Measurements from ENCODE around the gene PEX16. TPM values are rescaled to one million over a fixed set of nuclear protein-coding genes. Genes with fewer than 3 reads are reported as not detected.
"Not testable (repeated sequence)": the region's sequence is repeated elsewhere in the genome, so short reads cannot be mapped to it uniquely, and the experiment has no call there.

The PEX16 gene
- polyA plus RNA-seq, 5 donors, result 9.2 to 18.1 (median 12.8) TPM

DNA sequence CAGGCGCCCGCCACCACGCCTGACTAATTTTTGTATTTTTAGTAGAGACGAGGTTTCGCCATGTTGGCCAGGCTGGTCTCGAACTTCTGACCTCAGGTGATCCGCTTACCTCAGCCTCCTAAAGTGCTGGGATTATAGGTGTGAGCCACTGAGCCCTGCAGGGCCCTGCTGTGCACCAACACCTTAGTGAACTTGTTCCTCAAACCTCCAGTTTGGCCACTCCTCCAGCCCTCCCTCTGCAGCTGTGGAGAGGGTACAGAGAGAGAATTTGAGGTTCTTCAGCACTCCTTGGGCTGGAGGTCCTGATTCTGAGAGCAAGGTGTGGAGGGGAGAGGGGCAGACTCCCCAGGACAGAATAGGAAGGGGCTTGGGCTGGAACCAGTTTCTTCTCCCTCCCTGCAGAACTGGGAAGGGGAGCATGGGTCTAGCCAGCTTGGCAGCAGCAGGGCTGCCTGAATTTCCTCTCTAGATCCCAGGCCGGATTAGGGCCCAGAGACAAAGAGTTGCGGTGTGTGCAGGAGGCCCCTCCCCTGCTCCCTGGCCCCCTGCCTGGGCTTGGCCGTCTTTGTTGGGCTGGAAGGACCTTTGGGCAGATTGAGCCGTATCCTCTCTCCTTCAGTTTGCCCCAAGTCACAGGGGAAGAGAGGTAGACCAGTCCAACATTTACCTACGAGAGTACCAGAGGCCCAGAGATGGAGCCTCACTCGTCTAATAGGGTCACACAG lies 2.3 kb upstream of the PEX16 start:
- DNase-seq, result no peak

DNA sequence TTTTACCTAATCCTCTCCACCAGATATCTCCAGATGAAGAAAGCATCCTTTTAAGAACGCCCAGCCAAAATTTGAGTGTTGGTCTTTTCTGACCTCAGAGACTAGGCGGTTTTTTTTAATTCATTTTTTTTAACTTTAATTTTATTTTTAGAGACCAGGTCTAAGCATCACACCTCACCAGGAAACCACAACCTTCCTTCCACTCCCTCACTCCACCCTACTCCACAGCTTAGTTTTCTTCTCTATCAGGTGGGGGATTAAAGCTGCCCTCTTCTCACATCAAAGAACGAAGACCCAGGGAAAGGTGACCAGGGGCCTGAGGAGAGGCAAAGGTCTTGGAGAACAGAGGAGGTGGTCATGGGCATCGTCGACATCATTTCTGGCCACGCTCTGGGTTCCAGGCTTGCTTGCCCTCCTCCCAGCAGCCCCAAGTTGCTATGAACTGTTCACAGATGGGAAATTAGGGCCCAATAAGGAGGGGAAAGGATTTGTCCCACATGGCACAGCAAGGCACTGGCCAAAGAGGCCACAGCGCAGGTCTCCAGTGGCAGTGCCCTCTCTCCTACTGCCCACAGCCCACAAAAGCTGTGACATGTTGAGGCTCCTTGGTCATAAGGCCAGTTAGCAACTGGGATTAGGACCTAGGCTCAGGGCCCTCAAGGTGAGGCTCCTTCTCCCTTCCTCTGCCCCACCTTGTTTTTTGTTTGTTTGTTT lies 1.4 kb upstream of the PEX16 start:
- no peak for DNase-seq

DNA sequence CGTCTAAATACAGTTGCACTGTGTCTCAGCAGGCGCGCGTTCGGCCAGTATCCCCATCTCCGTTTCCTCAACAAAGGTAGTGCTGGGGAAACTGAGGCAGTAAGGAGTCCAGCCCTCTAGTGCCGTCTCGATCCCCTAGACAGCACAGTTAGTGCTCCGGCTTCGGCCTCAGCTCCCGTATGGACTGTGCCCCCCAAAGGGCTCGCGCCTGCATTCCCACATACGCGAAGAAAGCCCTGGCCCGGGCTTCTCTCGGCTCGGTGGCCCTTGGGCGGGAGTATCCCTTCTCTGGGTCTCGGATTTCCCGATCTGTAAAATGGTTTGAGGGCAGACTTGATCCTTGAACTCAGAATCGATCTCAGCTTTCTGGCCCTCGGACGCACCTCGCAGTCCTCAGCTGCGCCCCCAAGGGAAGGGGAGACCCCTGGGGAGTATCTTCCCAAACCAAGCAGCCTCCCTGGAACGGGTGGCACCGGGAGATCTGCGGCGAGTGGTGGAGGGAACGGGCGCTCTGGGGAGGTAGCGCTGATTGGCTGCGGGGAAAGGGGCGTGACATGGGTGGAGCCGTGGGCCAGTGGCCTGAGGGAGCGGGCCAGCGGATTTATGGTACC lies 759 bp upstream of the PEX16 start:
- DNase-seq, result peak in 1 of 2 donors; percentile 28

GRCh38 chr11:45917286-45917622 lies 423 bp downstream of the PEX16 start:
- no peak for DNase-seq

DNA sequence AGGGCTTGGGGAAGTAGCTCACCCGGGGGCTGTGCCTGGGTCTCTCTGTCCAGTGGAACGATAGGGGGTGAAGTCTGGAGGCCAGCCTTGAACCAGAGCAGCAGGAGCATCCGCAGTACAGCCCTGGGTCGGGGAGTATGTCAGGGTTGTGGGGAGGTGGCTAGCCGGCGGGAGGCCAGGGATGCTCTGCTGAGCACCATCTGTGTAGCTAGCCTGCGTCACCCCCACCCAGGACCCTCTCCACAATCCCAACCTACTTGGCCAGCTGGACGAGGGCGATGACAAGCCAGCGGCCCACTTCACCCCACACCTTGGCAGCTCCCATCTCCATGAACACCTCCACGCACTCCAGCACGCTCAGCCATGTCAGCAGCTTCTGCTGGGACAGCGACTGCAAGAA lies 2.2 kb downstream of the PEX16 start:
- DNase-seq, result no peak

- DNase-seq, result no peak
Measured at GRCh38 chr11:45913942-45914635, 3.6 kb downstream of the PEX16 start.

DNA sequence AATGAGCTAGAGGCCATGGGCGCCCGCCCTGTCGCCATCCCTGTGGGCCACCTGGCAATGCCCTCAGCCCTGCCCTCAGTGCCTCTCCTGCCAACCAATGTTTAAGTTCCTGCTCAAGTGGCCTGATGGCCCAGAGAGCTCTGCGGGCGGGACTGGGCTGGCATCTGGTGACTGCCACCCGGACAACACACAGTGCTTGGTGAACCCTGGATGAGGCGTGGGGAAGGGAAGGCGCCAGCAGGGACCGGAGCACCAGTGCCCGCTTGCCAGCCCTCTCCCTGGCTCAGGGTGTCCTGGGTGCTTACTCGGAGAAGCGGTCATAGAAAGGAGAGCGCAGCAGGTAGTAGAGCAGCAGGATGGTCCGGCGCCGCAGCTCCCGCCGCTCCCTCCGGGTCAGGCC lies 4.2 kb downstream of the PEX16 start:
- no peak for DNase-seq

- DNase-seq, result no peak
Measured at GRCh38 chr11:45910623-45911022, 7.1 kb downstream of the PEX16 start.

DNA sequence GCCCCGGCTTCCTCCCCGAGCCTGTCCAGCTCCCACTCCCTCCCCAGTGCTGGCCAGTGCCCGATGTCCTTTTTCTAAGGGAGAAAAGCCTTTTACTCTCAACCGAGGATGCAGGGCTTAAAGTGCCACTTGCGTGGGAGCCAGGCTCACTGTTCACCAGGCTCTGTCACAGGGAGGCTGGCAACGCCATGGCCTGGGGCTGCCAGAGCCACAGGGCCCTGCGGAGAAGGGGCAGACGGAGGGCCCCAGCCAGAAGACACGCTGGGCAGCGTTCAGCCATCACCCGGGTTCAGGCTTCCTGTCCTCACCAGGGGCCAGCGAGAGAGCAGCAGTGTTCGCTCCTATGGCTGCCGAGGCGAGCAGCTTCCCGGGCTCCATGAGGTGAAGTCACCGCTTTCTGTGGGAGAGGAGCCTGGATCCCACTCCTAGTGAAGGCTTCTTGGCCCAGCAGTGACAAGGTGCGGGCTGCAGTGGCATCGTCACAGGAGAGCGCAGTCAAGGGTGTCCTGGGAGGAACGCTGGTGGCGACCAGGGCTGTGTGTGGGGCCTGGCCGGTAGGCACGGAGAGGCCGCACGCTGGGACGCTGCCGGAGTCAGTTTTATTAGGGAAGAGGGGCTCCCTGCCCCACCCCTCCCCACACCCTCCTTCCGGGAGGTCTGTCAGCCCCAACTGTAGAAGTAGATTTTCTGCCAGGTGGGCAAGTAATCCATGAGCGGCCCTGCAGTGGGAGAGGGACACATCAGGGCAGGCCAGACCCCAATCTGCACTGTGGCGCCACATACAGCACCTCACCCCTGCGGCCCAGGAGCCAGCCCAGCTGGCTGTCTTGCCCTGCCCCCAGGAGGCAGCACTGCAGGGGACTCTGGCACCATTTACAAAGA lies 7.8 kb downstream of the PEX16 start:
- no peak for DNase-seq

GRCh38 chr11:45907911-45908370 lies 9.7 kb downstream of the PEX16 start:
- DNase-seq, result no peak

DNA sequence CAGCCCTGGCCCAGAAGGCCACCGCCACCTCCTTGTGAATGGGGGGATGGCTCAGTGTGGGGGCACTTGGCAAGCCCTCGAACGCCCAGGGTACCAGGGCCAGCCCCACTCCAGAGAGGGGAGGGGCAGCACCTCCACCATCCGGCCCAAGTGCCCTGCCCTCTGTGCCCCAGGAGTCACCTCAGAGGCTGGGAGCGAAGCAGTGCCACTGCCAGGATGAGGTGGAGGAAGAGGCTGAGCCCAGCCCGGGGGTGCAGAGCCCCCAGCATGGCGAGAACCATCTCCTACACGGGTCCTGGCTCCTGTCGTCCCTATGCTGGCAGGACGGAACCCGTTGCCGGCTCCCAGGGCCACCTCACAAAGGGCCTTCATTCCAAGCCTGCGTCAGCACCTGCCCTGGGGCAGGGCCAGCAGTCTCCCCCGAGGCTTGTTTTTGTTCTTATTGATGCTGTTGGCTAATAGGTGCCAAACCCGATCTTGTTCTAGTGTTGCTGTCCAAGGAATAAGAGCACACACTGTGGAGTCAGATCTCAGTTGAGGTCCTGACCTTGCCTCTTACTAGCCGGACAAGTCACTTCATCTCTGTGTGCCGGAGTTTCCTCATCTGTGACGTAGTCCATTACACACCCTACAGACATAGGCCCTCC lies 10.6 kb downstream of the PEX16 start, which contains the start of gene FREY1:
Gene FREY1, minus strand, starts transcription at position 307 of the 647 bp plus-strand sequence. Its CDS starts 26 bp downstream, at position 281.
- DNase-seq, result no peak

DNA sequence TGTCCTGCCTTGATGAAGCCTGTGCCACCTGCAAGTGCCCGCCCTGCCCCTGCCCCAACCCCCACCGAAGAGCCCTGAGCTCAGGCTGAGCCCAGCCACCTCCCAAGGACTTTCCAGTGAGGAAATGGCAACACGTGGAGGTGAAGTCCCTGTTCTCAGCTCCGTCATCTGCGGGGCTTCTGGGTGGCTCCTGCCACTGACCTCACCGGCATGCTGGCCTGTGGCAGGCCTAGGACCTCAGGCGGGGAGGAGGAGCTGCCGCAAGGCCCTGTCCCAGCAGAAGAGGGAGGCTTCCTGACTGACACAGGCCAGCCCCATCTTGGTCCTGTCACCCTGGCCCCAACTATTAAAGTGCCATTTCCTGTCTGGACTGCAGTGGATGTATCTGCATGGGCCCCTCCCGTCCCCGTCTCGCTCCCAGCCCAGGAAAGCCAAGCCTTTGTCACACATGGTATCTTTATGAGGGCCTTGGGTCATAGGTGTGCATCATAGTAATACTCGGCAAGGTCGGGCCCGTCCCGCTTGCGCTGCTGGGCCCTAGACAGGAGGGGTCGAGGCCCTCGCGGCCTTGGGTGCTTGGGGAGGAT lies 11.5 kb downstream of the PEX16 start:
- no peak for DNase-seq

GRCh38 chr11:45905576-45905975 lies 12.1 kb downstream of the PEX16 start:
- DNase-seq, result not testable (repeated sequence)

GRCh38 chr11:45905095-45905494 lies 12.6 kb downstream of the PEX16 start:
- no peak for DNase-seq

DNA sequence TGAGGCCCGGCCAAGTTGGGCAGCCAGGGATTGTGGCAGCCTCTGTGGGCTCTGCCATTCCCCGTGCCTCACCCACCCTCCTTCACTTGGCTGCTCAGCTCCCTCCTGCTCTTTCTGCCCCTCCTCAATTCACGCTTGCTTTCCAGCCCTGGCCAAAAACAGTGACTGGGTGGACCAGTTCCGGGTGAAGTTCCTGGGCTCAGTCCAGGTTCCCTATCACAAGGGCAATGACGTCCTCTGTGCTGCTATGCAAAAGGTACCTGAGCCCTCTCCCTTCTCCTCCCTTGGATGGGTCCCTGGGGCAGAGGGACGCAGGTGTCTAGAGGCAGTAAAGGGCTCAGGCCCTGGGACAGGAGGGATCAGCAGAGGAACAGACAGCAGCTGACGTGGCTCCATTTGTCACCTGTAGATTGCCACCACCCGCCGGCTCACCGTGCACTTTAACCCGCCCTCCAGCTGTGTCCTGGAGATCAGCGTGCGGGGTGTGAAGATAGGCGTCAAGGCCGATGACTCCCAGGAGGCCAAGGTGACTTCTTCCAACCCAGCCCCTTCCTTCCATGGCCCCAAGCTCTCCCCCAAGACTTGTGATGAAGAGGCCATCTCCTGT lies 13.3 kb downstream of the PEX16 start:
- DNase-seq, result no peak

GRCh38 chr11:45902452-45903380 lies 15.0 kb downstream of the PEX16 start:
- DNase-seq, result no peak

DNA sequence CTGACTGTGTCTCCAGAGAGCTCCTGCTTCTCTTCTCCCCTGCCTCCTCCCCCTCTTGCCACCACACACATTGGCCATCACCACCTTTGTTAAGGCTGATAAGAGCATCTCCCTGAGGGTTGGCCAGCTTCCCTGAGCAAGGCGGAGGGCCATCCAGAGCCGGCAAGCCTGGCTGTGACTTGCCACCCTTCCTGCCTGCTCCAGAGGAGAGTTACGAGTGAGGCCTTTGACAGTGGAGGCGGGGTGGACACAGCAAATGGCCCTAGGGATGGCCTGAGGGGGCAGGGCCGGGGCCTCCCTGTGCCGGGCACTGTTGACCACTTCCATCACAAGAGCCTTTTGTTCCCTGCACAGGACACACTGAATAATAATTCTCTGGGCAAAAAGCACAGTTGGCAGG lies 16.1 kb downstream of the PEX16 start:
- no peak for DNase-seq

DNA sequence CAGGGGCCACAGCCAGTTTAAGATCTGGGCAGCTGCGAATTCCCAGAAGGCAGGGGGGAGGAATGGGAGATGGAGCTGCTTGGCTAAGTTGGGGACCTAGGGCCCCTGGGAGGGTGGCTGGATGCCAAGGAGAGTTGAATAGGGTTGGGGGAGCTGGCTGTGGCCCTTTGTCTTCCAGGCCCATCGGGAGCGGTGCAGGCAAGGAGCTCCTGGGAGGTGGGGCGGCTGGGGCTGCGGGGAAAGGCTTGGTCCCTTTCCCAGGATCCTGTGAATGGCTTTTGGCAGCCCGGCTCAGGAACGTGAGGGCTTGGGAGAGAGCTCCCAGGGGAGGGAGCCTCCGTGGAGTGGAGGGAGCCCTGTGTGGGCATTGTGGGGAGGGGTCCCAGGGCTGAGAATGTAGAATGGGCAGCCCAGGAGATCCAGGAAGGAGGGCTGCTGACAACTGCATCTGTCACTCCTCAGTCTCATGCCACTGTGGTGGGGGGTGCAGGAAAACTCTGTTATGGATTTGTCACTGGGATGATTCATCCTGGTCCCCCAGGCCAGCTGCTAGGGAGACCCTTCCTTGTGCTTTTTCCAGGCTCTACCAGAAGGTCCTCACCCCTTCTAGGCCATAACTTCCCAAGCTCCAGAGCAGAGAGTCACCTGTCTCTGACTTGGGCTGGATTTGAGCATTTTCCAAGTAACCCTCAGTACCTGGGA lies 16.6 kb downstream of the PEX16 start:
- no peak for DNase-seq

All from right lung (tissue), 5 donors.